Fibroblast of lung (primary cell): ENCODE results near the gene TOMM6. TPM values are rescaled to one million over a fixed set of nuclear protein-coding genes. Genes with fewer than 3 reads are reported as not detected.

Experiments used
- DNase-seq, 2 donors: peaks; one replicate each; pipeline versions ENCODE4 v3.0.0 to v3.0.0-alpha.2; 2010; ENCODE audit warnings: low read depth in 2 of 2
- H2AFZ ChIP-seq: 2 replicates; pipeline ENCODE4 v1.5.1; 2012; ENCODE audit warnings: low read length, control low read depth, inconsistent platforms
- H3K27ac ChIP-seq: 2 replicates; pipeline ENCODE4 v1.5.1; 2011; ENCODE audit warnings: low read length, control low read depth; ENCODE audit not compliant: insufficient read depth
- H3K27me3 ChIP-seq: 2 replicates; pipeline ENCODE4 v1.5.1; 2011; ENCODE audit warnings: mild to moderate bottlenecking, low read length; ENCODE audit not compliant: control insufficient read depth, insufficient read depth
- H3K36me3 ChIP-seq: 2 replicates; pipeline ENCODE4 v1.5.1; 2011; ENCODE audit warnings: low read length; ENCODE audit not compliant: control insufficient read depth, insufficient read depth
- H3K4me1 ChIP-seq: 2 replicates; pipeline ENCODE4 v1.5.1; 2011; ENCODE audit warnings: low read length; ENCODE audit not compliant: control insufficient read depth, insufficient read depth; ENCODE audit errors: extremely low read depth
- H3K4me2 ChIP-seq: 2 replicates; pipeline ENCODE4 v1.5.1; 2011; ENCODE audit warnings: low read length, control low read depth; ENCODE audit not compliant: insufficient read depth; ENCODE audit errors: extremely low read depth
- H3K4me3 ChIP-seq, 4 experiments: fragments of 200-600 bp in 1 of 4; sonication (generic) in 1 of 4; replicated peaks in 1 of 4; 2 replicates each; pipeline ENCODE4 v1.5.1; 2011 to 2016; ENCODE audit warnings: low read length in 4 of 4, low read depth in 3 of 4, mild to moderate bottlenecking in 3 of 4, control low read depth in 2 of 4, inconsistent platforms in 1 of 4, mixed read lengths in 1 of 4; ENCODE audit not compliant: insufficient read depth in 1 of 4; ENCODE audit errors: control extremely low read depth in 1 of 4
- H3K79me2 ChIP-seq: 2 replicates; pipeline ENCODE4 v1.5.1; 2012; ENCODE audit warnings: mild to moderate bottlenecking, low read length, inconsistent platforms; ENCODE audit not compliant: control insufficient read depth, insufficient read depth
- H3K9ac ChIP-seq: 2 replicates; pipeline ENCODE4 v1.5.1; 2011; ENCODE audit warnings: mild to moderate bottlenecking, low read length, control low read depth; ENCODE audit not compliant: insufficient read depth
- H3K9me3 ChIP-seq: 2 replicates; pipeline ENCODE4 v1.5.1; 2012; ENCODE audit warnings: low read depth, low read length; ENCODE audit not compliant: control insufficient read depth, insufficient read depth
- H4K20me1 ChIP-seq: 2 replicates; pipeline ENCODE4 v1.5.1; 2011; ENCODE audit warnings: low read length; ENCODE audit not compliant: control insufficient read depth, insufficient read depth; ENCODE audit errors: extremely low read depth
- EZH2 ChIP-seq: IDR thresholded peaks from 2 replicates; pipeline ENCODE4 v1.5.1; 2012; ENCODE audit warnings: low read length, control low read depth, mild to moderate bottlenecking; ENCODE audit errors: missing control alignments
- polyA plus RNA-seq, 2 donors: library from polyadenylated mRNA; depleted of rRNA in 1 of 2; stranded (reverse) in 1 of 2; unstranded in 1 of 2; fragments of >200 nt; gene quantifications; 2 replicates each; pipeline ENCODE4 v1.2.1, GENCODE V29; 2011 to 2012; ENCODE audit warnings: missing spikeins in 1 of 2
- total RNA-seq: library from RNA; depleted of rRNA; stranded (reverse); fragments of >200 nt; gene quantifications from 2 replicates; pipeline ENCODE4 v1.2.1, GENCODE V29; 2014
- TF ChIP-seq, protein P1 (sequence below), 2 donors: IDR thresholded peaks in 1 of 2; conservative IDR thresholded peaks in 1 of 2; 1 replicate in 1 of 2; 2 replicates in 1 of 2; pipeline ENCODE4 v1.5.1; 2011 to 2012; ENCODE audit warnings: low read length in 2 of 2, control low read depth in 1 of 2, inconsistent platforms in 1 of 2, low read depth in 1 of 2, mild to moderate bottlenecking in 1 of 2

The TOMM6 gene
- total and polyA plus RNA-seq, 2 donors (not counting 1 experiment from before 2014, with no cell fraction given): 54.7 to 324 TPM

DNA sequence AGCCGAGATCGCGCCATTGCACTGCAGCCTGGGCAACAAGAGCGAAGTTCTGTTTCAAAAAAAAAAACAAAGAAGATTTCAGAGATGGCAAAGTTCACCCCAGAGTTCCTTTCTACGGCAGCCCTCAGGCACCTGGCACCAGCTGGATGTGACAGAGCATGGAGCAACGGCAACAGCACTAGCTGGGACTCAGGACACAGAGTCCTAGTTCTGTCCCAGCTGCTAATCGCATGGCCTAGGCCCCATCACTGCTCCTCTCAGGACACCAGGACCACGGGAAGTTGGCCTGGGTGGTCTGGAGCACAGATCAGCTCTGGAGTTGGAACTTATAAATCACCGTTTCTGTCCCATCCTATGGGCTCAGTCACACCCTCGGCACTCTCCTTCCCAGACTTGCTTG is 41.4 kb upstream of the TOMM6 start:
- Histone ChIP-seq H4K20me1 (no peaks in the 10 kb centered on the region), H3K27me3 (no peaks in the 10 kb centered on the region), H3K4me3 (no peak overlapping the region), H3K79me2 (no peaks in the 10 kb centered on the region), H3K36me3 (no peaks in the 10 kb centered on the region), H3K9me3 (no peaks in the 10 kb centered on the region), H3K4me2 (no peak overlapping the region), H3K4me1 (no peaks in the 10 kb centered on the region), H2AFZ (no peak overlapping the region), H3K27ac (no peak overlapping the region), H3K9ac (no peak overlapping the region)
- TF ChIP-seq, protein P1, sequence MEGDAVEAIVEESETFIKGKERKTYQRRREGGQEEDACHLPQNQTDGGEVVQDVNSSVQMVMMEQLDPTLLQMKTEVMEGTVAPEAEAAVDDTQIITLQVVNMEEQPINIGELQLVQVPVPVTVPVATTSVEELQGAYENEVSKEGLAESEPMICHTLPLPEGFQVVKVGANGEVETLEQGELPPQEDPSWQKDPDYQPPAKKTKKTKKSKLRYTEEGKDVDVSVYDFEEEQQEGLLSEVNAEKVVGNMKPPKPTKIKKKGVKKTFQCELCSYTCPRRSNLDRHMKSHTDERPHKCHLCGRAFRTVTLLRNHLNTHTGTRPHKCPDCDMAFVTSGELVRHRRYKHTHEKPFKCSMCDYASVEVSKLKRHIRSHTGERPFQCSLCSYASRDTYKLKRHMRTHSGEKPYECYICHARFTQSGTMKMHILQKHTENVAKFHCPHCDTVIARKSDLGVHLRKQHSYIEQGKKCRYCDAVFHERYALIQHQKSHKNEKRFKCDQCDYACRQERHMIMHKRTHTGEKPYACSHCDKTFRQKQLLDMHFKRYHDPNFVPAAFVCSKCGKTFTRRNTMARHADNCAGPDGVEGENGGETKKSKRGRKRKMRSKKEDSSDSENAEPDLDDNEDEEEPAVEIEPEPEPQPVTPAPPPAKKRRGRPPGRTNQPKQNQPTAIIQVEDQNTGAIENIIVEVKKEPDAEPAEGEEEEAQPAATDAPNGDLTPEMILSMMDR (conservative IDR thresholded peaks at IDR 0.05 in 1 of 2, IDR thresholded peaks at IDR 0.05 in 1 of 2; ENCODE audit: low read depth in 1 of 2, low read length in 2 of 2): no peak
- TF ChIP-seq EZH2: no peak
- DNase-seq: no peak

DNA sequence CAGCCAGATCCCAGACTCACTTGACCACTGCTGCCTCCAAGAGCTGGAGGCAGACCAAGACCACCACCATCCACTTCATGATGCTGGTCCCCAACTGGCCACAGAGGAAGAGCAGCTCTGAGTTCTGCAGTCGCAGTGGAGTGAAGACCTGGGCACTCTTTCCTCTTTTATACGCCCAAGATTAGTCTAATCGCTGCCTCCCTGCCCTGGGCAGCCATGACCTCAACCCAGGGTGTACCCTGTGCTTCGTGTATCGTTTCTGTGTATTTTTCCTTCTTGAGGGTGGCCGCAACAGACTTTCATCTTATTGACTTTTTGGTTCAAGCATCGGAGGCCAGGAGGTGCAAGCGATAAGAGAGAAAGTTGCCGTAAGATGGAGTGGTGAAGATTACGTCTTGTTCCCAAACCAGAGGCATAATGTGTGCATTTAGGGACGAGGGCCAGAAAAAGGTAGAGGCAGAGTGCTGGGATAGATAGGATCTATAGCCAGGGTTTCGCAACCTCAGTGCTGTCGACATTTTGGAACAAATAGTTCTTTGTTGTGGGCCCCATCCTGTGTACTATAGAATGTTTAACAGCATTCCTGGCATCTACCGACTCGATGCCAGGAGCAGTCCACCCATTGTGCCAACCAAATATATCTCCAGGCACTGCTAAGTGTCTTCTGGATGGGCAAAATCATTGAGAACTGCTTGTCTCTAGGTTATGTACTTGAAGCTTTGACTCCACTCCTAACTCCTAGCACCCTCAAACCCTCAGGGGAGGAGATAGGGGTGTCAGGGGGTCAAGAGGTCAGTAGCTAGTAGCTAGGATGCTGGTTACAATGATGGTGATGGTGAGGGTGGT is 40.0 kb upstream of the TOMM6 start, which contains the start of gene PGC:
Gene PGC, minus strand, starts transcription at position 142 of the 846 bp plus-strand sequence. Its CDS starts 63 bp downstream, at position 79.
- TF ChIP-seq EZH2: no peak
- TF ChIP-seq, protein P1 (conservative IDR thresholded peaks at IDR 0.05 in 1 of 2, IDR thresholded peaks at IDR 0.05 in 1 of 2; ENCODE audit: low read depth in 1 of 2, low read length in 2 of 2): no peak
- Histone ChIP-seq H3K4me2 (no peak within 1 kb of the TSS), H3K27me3 (no peaks in the 10 kb centered on the region), H3K4me1 (no peaks in the 10 kb centered on the region), H3K9ac (no peak within 1 kb of the TSS), H3K79me2 (no peaks in the 10 kb centered on the region), H3K9me3 (no peaks in the 10 kb centered on the region), H3K4me3 (no peak within 1 kb of the TSS), H3K27ac (no peak within 1 kb of the TSS), H2AFZ (no peak within 1 kb of the TSS), H4K20me1 (no peaks in the 10 kb centered on the region), H3K36me3 (no peaks in the 10 kb centered on the region)
- DNase-seq: no peak

DNA sequence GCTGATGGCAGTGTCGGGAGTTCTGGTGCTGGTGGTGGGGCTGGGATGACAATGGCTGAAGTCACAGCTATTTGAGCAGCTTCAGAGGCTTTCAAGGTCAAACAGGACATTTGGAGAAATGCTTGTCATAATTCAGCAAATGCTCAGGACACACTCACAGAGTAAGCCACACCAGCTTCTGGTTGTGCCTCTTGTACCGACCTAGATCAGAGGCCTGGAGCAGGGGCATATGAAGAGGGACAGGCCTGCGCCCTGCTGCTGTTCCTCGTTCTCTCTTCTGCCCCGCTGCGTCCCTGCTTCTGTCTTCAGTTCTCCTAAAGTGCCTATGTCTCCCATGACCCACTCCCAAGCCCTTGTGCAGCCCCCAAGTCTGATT is 39.4 kb upstream of the TOMM6 start:
- Histone ChIP-seq H3K27me3 (no peaks in the 10 kb centered on the region), H3K4me1 (no peaks in the 10 kb centered on the region), H4K20me1 (no peaks in the 10 kb centered on the region), H3K9me3 (no peaks in the 10 kb centered on the region), H3K36me3 (no peaks in the 10 kb centered on the region), H3K79me2 (no peaks in the 10 kb centered on the region), H3K4me3 (no peak overlapping the region), H2AFZ (no peak overlapping the region), H3K9ac (no peak overlapping the region), H3K4me2 (no peak overlapping the region), H3K27ac (no peak overlapping the region)
- no peak for TF ChIP-seq EZH2
- TF ChIP-seq, protein P1 (conservative IDR thresholded peaks at IDR 0.05 in 1 of 2, IDR thresholded peaks at IDR 0.05 in 1 of 2; ENCODE audit: low read depth in 1 of 2, low read length in 2 of 2): no peak
- DNase-seq: no peak
